ENCODE measurements around the gene AIG1. TPM values are rescaled to one million over a fixed set of nuclear protein-coding genes. Genes with fewer than 3 reads are reported as not detected.

AIG1 gene
- total and polyA plus RNA-seq, 2 of the 4 experiments (the other 2 are of a cell fraction): 21.3 to 27.1 TPM

DNA sequence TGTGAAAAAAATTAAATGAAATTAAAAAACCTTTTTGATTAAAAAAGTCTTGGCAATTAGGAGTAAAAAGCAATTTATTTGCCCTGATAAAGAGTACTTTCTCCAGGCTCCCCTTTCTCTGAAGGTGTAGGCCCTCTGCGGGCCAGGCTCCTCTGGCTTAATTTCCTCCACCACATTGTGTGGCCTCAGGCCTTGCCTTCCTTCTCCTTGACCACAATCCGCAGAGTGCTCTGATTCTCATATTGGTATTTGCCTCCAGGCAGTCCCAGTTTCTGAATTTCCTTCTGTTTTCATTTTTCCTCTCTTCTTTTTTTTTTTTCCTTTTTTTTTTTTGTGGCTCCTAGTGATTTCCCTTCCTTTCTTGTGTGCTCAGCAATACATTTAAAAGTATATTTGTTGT, 96.4 kb downstream of the AIG1 start:
- no peak overlapping the region for H2AFZ ChIP-seq (replicated peaks; ENCODE audit: low read length, poor library complexity)
- ChIA-PET CTCF (interaction anchor here (0.6 kb wide), 1 partner anchor 1112 kb away, joined by 3 read pairs; no protein-coding TSS in a partner anchor), POLR2A (ENCODE audit: unreplicated experiment) (no interaction called here)
- peaks cover 9% of the 10 kb centered on the region for H3K4me1 ChIP-seq (ENCODE audit: control insufficient read depth, insufficient read depth, low read length)
- peaks cover 3% of the 10 kb centered on the region; the same call in 1 of the 2 replicates for H3K9me1 ChIP-seq (ENCODE audit: insufficient read depth, low read length)
- H4K5ac ChIP-seq (ENCODE audit: low read depth, low read length): no peak overlapping the region
- peaks cover 0 to 4% of the 10 kb centered on the region in 2 experiments; a peak in 1 of 4 replicates for H3K79me1 ChIP-seq (ENCODE audit: low read depth in 1 of 2, low read length in 2 of 2)
- no peak overlapping the region for H3K56ac ChIP-seq (ENCODE audit: extremely low read depth, insufficient read depth, low read length)
- H2AK5ac ChIP-seq (ENCODE audit: low read depth, low read length): no peak overlapping the region
- H3K18ac ChIP-seq (ENCODE audit: low read depth, low read length): no peak overlapping the region
- H3K4me2 ChIP-seq (ENCODE audit: low read depth, low read length): no peak overlapping the region
- DNase-seq (no peak), ATAC-seq (ENCODE audit: low read depth) (no peak)
- no peak overlapping the region for H3K9ac ChIP-seq (ENCODE audit: low read depth, low read length)
- H2BK120ac ChIP-seq (ENCODE audit: low read depth, low read length): no peak overlapping the region
- H4K20me1 ChIP-seq (ENCODE audit: insufficient read depth, low read length): no peaks in the 10 kb centered on the region
- no peak overlapping the region for H2BK15ac ChIP-seq (ENCODE audit: low read depth, low read length)
- in situ Hi-C loops (cut with MboI; ENCODE audit: low sequenced_read_pairs): no loop called here
- H2AK9ac ChIP-seq (replicated peaks; ENCODE audit: low read depth, low read length, poor library complexity): no peak overlapping the region
- H3K9me3 ChIP-seq (ENCODE audit: control insufficient read depth, insufficient read depth, low read length): no peaks in the 10 kb centered on the region
- TF ChIP-seq MAZ (IDR thresholded peaks at IDR 0.05; ENCODE audit: borderline replicate concordance, low read depth, low read length) (no peak), MXI1 (IDR thresholded peaks at IDR 0.05; ENCODE audit: borderline replicate concordance, low read depth, low read length) (no peak), CHD1 (IDR thresholded peaks at IDR 0.05; ENCODE audit: low read depth, low read length) (no peak), NFE2L2 (IDR thresholded peaks at IDR 0.05; ENCODE audit: low read depth, low read length) (no peak), SMC3 (IDR thresholded peaks at IDR 0.05; ENCODE audit: low read depth, low read length) (no peak), RFX5 (IDR thresholded peaks at IDR 0.05; ENCODE audit: low read depth, low read length) (no peak), RAD21 (IDR thresholded peaks at IDR 0.05; ENCODE audit: low read length) (no peak), POLR2A (IDR thresholded peaks at IDR 0.05; ENCODE audit: low read depth, low read length) (no peak), BHLHE40 (IDR thresholded peaks at IDR 0.05; ENCODE audit: low read depth, low read length) (no peak)
- TF ChIP-seq, protein P1, sequence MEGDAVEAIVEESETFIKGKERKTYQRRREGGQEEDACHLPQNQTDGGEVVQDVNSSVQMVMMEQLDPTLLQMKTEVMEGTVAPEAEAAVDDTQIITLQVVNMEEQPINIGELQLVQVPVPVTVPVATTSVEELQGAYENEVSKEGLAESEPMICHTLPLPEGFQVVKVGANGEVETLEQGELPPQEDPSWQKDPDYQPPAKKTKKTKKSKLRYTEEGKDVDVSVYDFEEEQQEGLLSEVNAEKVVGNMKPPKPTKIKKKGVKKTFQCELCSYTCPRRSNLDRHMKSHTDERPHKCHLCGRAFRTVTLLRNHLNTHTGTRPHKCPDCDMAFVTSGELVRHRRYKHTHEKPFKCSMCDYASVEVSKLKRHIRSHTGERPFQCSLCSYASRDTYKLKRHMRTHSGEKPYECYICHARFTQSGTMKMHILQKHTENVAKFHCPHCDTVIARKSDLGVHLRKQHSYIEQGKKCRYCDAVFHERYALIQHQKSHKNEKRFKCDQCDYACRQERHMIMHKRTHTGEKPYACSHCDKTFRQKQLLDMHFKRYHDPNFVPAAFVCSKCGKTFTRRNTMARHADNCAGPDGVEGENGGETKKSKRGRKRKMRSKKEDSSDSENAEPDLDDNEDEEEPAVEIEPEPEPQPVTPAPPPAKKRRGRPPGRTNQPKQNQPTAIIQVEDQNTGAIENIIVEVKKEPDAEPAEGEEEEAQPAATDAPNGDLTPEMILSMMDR (conservative IDR thresholded peaks at IDR 0.05; ENCODE audit: low read depth, low read length): no peak
- no peak overlapping the region for H3K14ac ChIP-seq (replicated peaks; ENCODE audit: low read depth, low read length)
- intact Hi-C loops (cut with micrococcal nuclease): no loop called here
- no peak overlapping the region for H4K91ac ChIP-seq (ENCODE audit: insufficient read depth, low read depth, low read length)
- H2BK5ac ChIP-seq (ENCODE audit: low read depth, low read length, poor library complexity, severe bottlenecking): no peak overlapping the region
- no peaks in the 10 kb centered on the region for H3K36me3 ChIP-seq (ENCODE audit: control insufficient read depth, insufficient read depth, low read length)
- H3K4me3 ChIP-seq (ENCODE audit: insufficient read depth, low read depth, low read length): no peak overlapping the region
- no peak overlapping the region for H2BK20ac ChIP-seq (ENCODE audit: low read depth, low read length)
- dilution Hi-C loops (cut with HindIII; ENCODE audit: low sequenced_read_pairs, unreplicated experiment): no loop called here
- H3K23ac ChIP-seq (ENCODE audit: low read depth, low read length): no peak overlapping the region
- no peak overlapping the region for H4K8ac ChIP-seq (ENCODE audit: low read depth in 2 of 2, low read length in 2 of 2)
- whole genome bisulfite sequencing, 2 experiments (ENCODE audit: extremely low coverage in 2 of 2, insufficient read length in 1 of 2): 43% methylated on average over 1 of the region's 2 CpGs; no CpG with 5 or more reads in 1 of the 2 experiments
- H3K27me3 ChIP-seq (ENCODE audit: control insufficient read depth, insufficient read depth, low read length): no peaks in the 10 kb centered on the region
- H3K27ac ChIP-seq (ENCODE audit: insufficient read depth, low read length): no peak overlapping the region
- BruUV-seq (replicated peaks): no TSS peak
- no peak overlapping the region for H3K4ac ChIP-seq (ENCODE audit: low read depth, low read length)
